B cell (primary cell): Measurements from ENCODE around the gene IGSF9. TPM values are rescaled to one million over a fixed set of nuclear protein-coding genes. Genes with fewer than 3 reads are reported as not detected.

Source experiments
- ATAC-seq: fragments of 200-7000 bp; cut with Tn5 transposase; one replicate; pipeline ENCODE4 v1.10.0; 2021; ENCODE audit warnings: low read depth, mild to moderate bottlenecking, moderate number of reproducible peaks, moderate library complexity
- CTCF ChIA-PET: fragments of 350-600 bp; sonication (Branson Sonifier 250); formaldehyde crosslinking; loops from one replicate; lab custom pipeline; 2021; ENCODE audit warnings: antibody characterized with exemption, inconsistent platforms; lab: Charles Lee
- POLR2A ChIA-PET: fragments of 350-600 bp; sonication (Branson Sonifier 250); formaldehyde crosslinking; loops from one replicate; lab custom pipeline; 2021; ENCODE audit warnings: antibody characterized with exemption; lab: Charles Lee
- DNase-seq: peaks from one replicate; pipeline ENCODE4 v3.0.0; 2013
- H2AFZ ChIP-seq: 2 replicates; pipeline ENCODE4 v1.6.1; 2012; ENCODE audit warnings: mild to moderate bottlenecking, low read depth, low read length; ENCODE audit not compliant: insufficient read depth, poor library complexity, severe bottlenecking
- H3K27ac ChIP-seq, 2 donors: 1 replicate in 1 of 2; 2 replicates in 1 of 2; pipeline ENCODE4 v1.5.1; 2012 to 2013; ENCODE audit warnings: low read length in 2 of 2, mild to moderate bottlenecking in 2 of 2, moderate library complexity in 1 of 2
- H3K27me3 ChIP-seq, 4 experiments: fragments of 200-600 bp in 1 of 4; sonication (generic) in 1 of 4; replicated peaks in 1 of 4; 1 replicate in 2 of 4; 2 replicates in 2 of 4; pipeline versions ENCODE4 v1.6.1 to v1.7.0; 2013 to 2016; ENCODE audit warnings: low read length in 3 of 4, mild to moderate bottlenecking in 2 of 4, mixed read lengths in 1 of 4, moderate library complexity in 1 of 4; ENCODE audit not compliant: insufficient read depth in 4 of 4, control insufficient read depth in 3 of 4; ENCODE audit errors: control extremely low read depth in 1 of 4
- H3K36me3 ChIP-seq, 2 experiments: replicated peaks in 1 of 2; 1 replicate in 1 of 2; 2 replicates in 1 of 2; pipeline versions ENCODE4 v1.6.1 to v1.7.1; 2013; ENCODE audit warnings: low read length in 1 of 2; ENCODE audit not compliant: insufficient read depth in 2 of 2, control insufficient read depth in 1 of 2; ENCODE audit errors: control extremely low read depth in 1 of 2, extremely low read depth in 1 of 2
- H3K4me1 ChIP-seq, 2 donors: fragments of 200-600 bp in 1 of 2; sonication (generic) in 1 of 2; 1 replicate in 1 of 2; 2 replicates in 1 of 2; pipeline versions ENCODE4 v1.5.1 to v1.6.1; 2013 to 2017; ENCODE audit warnings: low read length in 2 of 2; ENCODE audit not compliant: control insufficient read depth in 2 of 2, insufficient read depth in 2 of 2
- H3K4me2 ChIP-seq: replicated peaks from 2 replicates; pipeline ENCODE3; 2012; ENCODE audit warnings: mild to moderate bottlenecking, low read depth, low read length; ENCODE audit not compliant: poor library complexity, severe bottlenecking
- H3K4me3 ChIP-seq, 5 experiments: fragments of 200-600 bp in 1 of 5; sonication (generic) in 1 of 5; 1 replicate in 3 of 5; 2 replicates in 2 of 5; pipeline versions ENCODE4 v1.5.1 to v1.7.0; 2011 to 2016; ENCODE audit warnings: low read length in 4 of 5, mild to moderate bottlenecking in 4 of 5, low read depth in 2 of 5, control low read depth in 1 of 5, moderate library complexity in 1 of 5; ENCODE audit not compliant: insufficient read depth in 1 of 5; ENCODE audit errors: control extremely low read depth in 1 of 5, extremely low read depth in 1 of 5
- H3K79me2 ChIP-seq: fragments of 200-600 bp; sonication (generic); one replicate; pipeline ENCODE4 v1.6.0; 2016; ENCODE audit warnings: low read length; ENCODE audit not compliant: control insufficient read depth, insufficient read depth
- H3K9ac ChIP-seq: fragments of 200-600 bp; sonication (generic); 2 replicates; pipeline ENCODE4 v1.6.1; 2017; ENCODE audit warnings: mild to moderate bottlenecking, low read length, moderate library complexity
- H3K9me3 ChIP-seq, 3 donors: one replicate each; pipeline versions ENCODE4 v1.6.1 to v1.7.1; 2013; ENCODE audit warnings: low read length in 2 of 3; ENCODE audit not compliant: control insufficient read depth in 2 of 3, insufficient read depth in 1 of 3; ENCODE audit errors: control extremely low read depth in 1 of 3
- H4K20me1 ChIP-seq: 2 replicates; pipeline ENCODE4 v1.6.0; 2012; ENCODE audit warnings: mild to moderate bottlenecking, low read length; ENCODE audit not compliant: insufficient read depth, control insufficient read depth, poor library complexity, severe bottlenecking
- H3K27ac Mint-ChIP-seq: one replicate; pipeline ENCODE4 v1.8.0; 2021; ENCODE audit warnings: mixed read lengths
- H3K27me3 Mint-ChIP-seq: one replicate; pipeline ENCODE4 v1.8.0; 2021; ENCODE audit warnings: mixed read lengths
- H3K4me1 Mint-ChIP-seq: one replicate; pipeline ENCODE4 v1.8.0; 2021; ENCODE audit warnings: mixed read lengths
- H3K4me3 Mint-ChIP-seq: one replicate; pipeline ENCODE4 v1.8.0; 2021; ENCODE audit warnings: mixed read lengths
- H3K9me3 Mint-ChIP-seq: one replicate; pipeline ENCODE4 v1.8.0; 2022; ENCODE audit warnings: mixed read lengths; ENCODE audit not compliant: insufficient read depth
- EZH2 ChIP-seq: IDR thresholded peaks from 2 replicates; pipeline ENCODE4 v1.6.1; 2012; ENCODE audit warnings: borderline replicate concordance, low read depth, mild to moderate bottlenecking, moderate library complexity, low read length; ENCODE audit not compliant: insufficient read depth, poor library complexity, severe bottlenecking
- WGBS: methylation state at CpG from one replicate; pipeline ENCODE4 v1.1.5; 2013; ENCODE audit warnings: missing lambda C conversion rate; ENCODE audit not compliant: insufficient coverage; 5-methylcytosine and 5-hydroxymethylcytosine counted together
- intact Hi-C: fragments of 100-400 bp; cut with micrococcal nuclease; formaldehyde crosslinking; loops from one replicate; pipeline ENCODE4 v1.10.0; 2022
- polyA plus RNA-seq: library from polyadenylated mRNA; depleted of rRNA; stranded (reverse); fragments of >200 nt; gene quantifications from 2 replicates; pipeline ENCODE4 v1.2.3, GENCODE V29; 2012
- total RNA-seq, 2 donors: library from RNA; stranded (reverse); fragments of 120-200 nt in 1 of 2; gene quantifications; 1 replicate in 1 of 2; 2 replicates in 1 of 2; pipeline versions ENCODE4 v1.2.3 to v1.2.4, GENCODE V29; 2013 to 2022
- TF ChIP-seq, protein P1 (sequence below): fragments of 200-600 bp; IDR thresholded peaks from one replicate; pipeline ENCODE4 v1.8.0; 2022; ENCODE audit warnings: antibody characterized with exemption, mild to moderate bottlenecking

The IGSF9 gene
- total and polyA plus RNA-seq, 2 donors (not counting 1 experiment from before 2014, with no cell fraction given), result 0.36 to 0.37 TPM

- Histone ChIP-seq H2AFZ (no peak overlapping the region), H3K4me3 (no peak overlapping the region), H3K27me3 (no peaks in the 10 kb centered on the region), H3K9me3 (no peaks in the 10 kb centered on the region), H4K20me1 (no peaks in the 10 kb centered on the region), H3K36me3 (no peaks in the 10 kb centered on the region), H3K9ac (no peak overlapping the region), H3K4me2 (no peak overlapping the region), H3K4me1 (peaks cover 8 to 12% of the 10 kb centered on the region in 2 donors), H3K79me2 (peaks cover 21% of the 10 kb centered on the region), H3K27ac (no peak overlapping the region)
- TF ChIP-seq, protein P1, sequence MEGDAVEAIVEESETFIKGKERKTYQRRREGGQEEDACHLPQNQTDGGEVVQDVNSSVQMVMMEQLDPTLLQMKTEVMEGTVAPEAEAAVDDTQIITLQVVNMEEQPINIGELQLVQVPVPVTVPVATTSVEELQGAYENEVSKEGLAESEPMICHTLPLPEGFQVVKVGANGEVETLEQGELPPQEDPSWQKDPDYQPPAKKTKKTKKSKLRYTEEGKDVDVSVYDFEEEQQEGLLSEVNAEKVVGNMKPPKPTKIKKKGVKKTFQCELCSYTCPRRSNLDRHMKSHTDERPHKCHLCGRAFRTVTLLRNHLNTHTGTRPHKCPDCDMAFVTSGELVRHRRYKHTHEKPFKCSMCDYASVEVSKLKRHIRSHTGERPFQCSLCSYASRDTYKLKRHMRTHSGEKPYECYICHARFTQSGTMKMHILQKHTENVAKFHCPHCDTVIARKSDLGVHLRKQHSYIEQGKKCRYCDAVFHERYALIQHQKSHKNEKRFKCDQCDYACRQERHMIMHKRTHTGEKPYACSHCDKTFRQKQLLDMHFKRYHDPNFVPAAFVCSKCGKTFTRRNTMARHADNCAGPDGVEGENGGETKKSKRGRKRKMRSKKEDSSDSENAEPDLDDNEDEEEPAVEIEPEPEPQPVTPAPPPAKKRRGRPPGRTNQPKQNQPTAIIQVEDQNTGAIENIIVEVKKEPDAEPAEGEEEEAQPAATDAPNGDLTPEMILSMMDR, result no peak
- TF ChIP-seq EZH2, result no peak
- 84% methylated on average over 9 of the region's 13 CpGs for WGBS
- Mint-ChIP-seq H3K9me3 (no peaks in the 10 kb centered on the region), H3K4me3 (no peak overlapping the region), H3K4me1 (peaks cover 16% of the 10 kb centered on the region), H3K27me3 (peaks cover 7% of the 10 kb centered on the region), H3K27ac (no peak overlapping the region)
- DNase-seq, result peak; percentile 20
- ChIA-PET POLR2A (no interaction called here), CTCF (interaction anchor here (1.0 to 10.7 kb wide), 4 partner anchors 10 to 76 kb away, joined by 3 to 177 read pairs (median 4); no protein-coding TSS in a partner anchor)
- no peak for ATAC-seq
- intact Hi-C loops, result no loop called here
Measured at GRCh38 chr1:159931101-159931794, 14.2 kb downstream of the IGSF9 start.

- no peak overlapping the region for H3K27ac ChIP-seq
- H3K4me1 Mint-ChIP-seq, result peaks cover 16% of the 10 kb centered on the region
- H3K4me3 ChIP-seq, result no peak overlapping the region
- H3K9ac ChIP-seq, result no peak overlapping the region
- H3K27me3 ChIP-seq, result no peaks in the 10 kb centered on the region
- peaks cover 7% of the 10 kb centered on the region for H3K27me3 Mint-ChIP-seq
- peaks cover 27% of the 10 kb centered on the region for H3K79me2 ChIP-seq
- intact Hi-C loops, result no loop called here
- H3K4me3 Mint-ChIP-seq, result no peak overlapping the region
- POLR2A ChIA-PET, result no interaction called here
- DNase-seq, result peak; percentile 11
- peaks cover 9 to 12% of the 10 kb centered on the region in 2 donors for H3K4me1 ChIP-seq
- CTCF ChIA-PET, result interaction anchor here (1.0 to 1.8 kb wide), 3 partner anchors 9 to 77 kb away, joined by 3 to 5 read pairs (median 3); no protein-coding TSS in a partner anchor
- ATAC-seq, result no peak
- H2AFZ ChIP-seq, result no peak overlapping the region
- H3K9me3 ChIP-seq, result no peaks in the 10 kb centered on the region
- TF ChIP-seq, protein P1, result no peak
- no peaks in the 10 kb centered on the region for H4K20me1 ChIP-seq
- H3K36me3 ChIP-seq, result no peaks in the 10 kb centered on the region
- WGBS, result 91% methylated on average over 7 of the region's 8 CpGs
- no peaks in the 10 kb centered on the region for H3K9me3 Mint-ChIP-seq
- H3K4me2 ChIP-seq, result no peak overlapping the region
- no peak overlapping the region for H3K27ac Mint-ChIP-seq
Measured at GRCh38 chr1:159930634-159931033, 14.8 kb downstream of the IGSF9 start.
